ENCODE measurements around the gene THSD7B.

THSD7B gene

GRCh38 chr2:137205324-137205723, 440.0 kb downstream of the THSD7B start:
- TF ChIP-seq ZFX (IDR thresholded peaks at IDR 0.05; ENCODE audit: borderline replicate concordance) (no peak), CTCF (IDR thresholded peaks at IDR 0.05) (no peak)
- H3K27ac ChIP-seq: no peak overlapping the region

- H3K27ac ChIP-seq: no peak overlapping the region
- TF ChIP-seq ZFX (IDR thresholded peaks at IDR 0.05; ENCODE audit: borderline replicate concordance): no peak
- TF ChIP-seq CTCF (IDR thresholded peaks at IDR 0.05): no peak
Measured at GRCh38 chr2:137206069-137206468, 440.7 kb downstream of the THSD7B start.

- TF ChIP-seq ZFX (IDR thresholded peaks at IDR 0.05; ENCODE audit: borderline replicate concordance) (no peak), CTCF (IDR thresholded peaks at IDR 0.05) (no peak)
- H3K27ac ChIP-seq: no peak overlapping the region
Measured at GRCh38 chr2:137207030-137207429, 441.7 kb downstream of the THSD7B start.

DNA sequence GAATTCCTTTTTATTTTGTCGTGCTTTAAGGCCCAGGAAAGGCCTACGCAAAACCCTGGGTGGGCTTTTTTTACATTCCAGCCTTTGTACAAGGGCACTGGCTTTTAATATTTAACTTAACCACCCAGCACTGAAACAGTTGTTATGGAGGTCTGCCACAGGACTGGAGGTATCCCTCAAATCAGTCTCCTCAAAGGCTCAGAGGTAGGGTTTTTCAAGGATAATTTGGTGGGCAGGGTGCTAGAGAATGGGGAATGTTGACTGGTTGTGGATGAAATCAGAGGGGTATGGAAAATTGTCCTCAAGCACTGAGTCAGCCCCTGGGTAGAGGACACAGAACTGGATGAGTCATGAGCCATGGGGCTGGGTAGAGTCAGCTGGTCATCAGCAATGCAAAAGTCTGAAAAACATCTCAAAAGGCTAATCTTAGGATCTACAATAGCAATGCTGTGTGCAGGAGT, 443.1 kb downstream of the THSD7B start:
- H3K27ac ChIP-seq: no peak overlapping the region
- TF ChIP-seq ZFX (IDR thresholded peaks at IDR 0.05; ENCODE audit: borderline replicate concordance): no peak
- TF ChIP-seq CTCF (IDR thresholded peaks at IDR 0.05): no peak

- no peak overlapping the region for H3K27ac ChIP-seq
- TF ChIP-seq CTCF (IDR thresholded peaks at IDR 0.05) (no peak), ZFX (IDR thresholded peaks at IDR 0.05; ENCODE audit: borderline replicate concordance) (no peak)
Measured at GRCh38 chr2:137210039-137210438, 444.7 kb downstream of the THSD7B start.

DNA sequence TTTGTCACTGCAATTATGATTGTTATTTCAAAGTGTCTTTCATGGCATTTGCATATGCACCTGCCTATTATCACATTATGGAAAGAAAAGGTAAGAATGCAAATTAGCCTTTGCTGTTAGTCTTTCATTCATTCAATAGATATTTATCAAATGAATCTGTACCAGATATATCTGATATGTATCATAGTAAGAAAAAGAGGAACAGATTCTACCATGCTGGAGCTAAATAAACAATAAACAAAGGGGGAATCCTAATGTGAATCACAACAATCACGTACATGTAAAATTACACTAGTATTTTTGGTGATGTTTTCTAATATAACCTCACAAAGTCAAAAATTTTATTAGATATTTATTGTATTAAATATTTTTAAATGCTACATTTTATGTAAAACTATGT, 446.4 kb downstream of the THSD7B start:
- H3K27ac ChIP-seq: no peak overlapping the region
- no peak for TF ChIP-seq CTCF (IDR thresholded peaks at IDR 0.05)
- no peak for TF ChIP-seq ZFX (IDR thresholded peaks at IDR 0.05; ENCODE audit: borderline replicate concordance)

DNA sequence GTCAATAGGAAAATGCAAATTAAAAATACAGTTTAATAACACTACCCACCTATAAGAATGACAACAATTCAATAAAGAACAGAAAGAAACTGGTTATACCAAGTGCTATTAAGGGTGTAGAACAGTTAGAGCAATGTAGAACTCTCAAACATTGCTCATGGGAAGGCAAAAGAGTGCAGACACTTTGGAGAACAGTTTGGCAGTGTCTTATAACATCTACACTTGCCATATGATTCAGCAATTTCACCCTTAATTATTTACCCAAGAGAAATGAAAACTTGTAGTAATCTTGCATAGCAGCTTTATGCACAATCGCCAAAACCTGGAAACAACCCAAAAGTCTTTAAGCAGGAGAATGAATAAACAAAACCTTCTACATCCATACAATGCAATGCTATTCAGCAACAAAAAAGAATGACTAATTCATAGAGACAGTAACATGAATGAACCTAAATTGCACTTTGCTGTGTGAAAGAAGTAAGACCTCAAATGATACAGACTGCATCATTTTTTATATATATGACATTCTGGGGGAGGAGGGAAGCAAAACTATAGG, 455.2 kb downstream of the THSD7B start:
- no peak for TF ChIP-seq CTCF (IDR thresholded peaks at IDR 0.05)
- TF ChIP-seq ZFX (IDR thresholded peaks at IDR 0.05; ENCODE audit: borderline replicate concordance): no peak
- H3K27ac ChIP-seq: no peak overlapping the region
